CD4-positive, alpha-beta T cell treated with Interleukin-21 for 1 hour (primary cell): Measurements from ENCODE around the gene RNF144A.

Experiments
- DNase-seq: peaks from one replicate; pipeline ENCODE4 v3.0.0-alpha.2; 2020

Gene RNF144A

DNA sequence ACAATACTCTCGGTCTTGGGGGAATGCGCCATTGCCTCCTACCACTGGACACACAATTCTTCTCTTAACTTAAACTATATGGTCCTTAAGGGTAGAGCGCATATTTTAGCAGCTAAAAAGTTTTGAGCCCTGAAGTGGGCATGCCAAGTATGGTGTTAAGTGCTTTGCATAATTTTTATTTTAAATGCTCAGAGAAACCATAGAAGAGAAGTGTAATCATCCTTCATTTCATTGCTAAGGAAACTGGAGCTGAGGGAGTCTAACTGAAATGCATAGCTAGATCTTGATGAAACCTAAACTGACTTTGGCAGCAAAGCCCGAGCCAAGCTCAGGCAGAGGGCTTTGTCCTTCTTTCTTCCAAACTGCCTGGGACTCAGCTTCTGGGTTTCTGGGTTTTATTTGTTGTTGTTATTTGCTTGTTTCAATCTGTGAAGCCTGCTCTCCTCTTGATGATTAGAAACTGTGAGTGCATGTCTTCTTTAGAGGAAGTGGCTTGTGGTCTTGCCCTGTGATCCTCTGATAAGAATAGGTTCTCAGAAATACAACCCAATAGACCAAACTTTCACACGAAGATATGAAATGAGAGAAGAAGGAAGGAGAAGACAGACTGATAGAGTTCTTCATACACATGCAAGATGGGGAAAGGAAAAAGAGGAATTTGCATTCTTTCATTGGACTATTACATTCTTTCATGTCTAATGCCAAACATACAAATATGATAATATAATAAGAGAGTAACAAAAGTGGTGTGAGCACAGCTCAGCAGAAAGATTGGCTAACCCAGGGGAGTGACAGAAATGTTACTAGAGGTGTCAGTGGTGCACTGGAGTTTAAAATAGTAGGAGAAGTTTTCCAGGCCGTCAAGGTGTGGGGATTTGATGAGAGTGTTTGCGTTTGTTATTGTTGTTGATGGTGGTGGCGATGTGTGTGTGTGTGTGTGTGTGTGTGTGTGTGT is 7.5 kb upstream of the RNF144A start:
- DNase-seq, result peak; percentile 74

DNA sequence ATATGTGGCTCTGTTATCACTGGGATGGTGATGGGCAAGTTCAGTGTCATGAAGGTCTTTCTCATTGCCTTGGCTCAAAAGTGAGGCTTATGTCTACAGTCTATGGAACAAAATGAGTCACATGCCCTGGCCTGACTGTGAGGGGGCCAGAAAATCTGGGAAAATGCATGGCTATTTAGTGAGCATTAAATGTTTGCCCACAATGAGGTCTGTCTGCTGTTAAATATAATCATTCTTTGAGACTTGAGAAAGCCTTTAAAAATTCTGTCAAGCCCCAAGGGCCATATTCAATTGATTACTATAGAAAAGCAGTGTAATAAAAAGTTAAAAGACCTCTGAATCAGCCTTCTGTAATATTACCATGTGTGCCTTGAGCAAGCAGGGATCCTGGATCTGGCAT is 5.5 kb upstream of the RNF144A start:
- no peak for DNase-seq

DNA sequence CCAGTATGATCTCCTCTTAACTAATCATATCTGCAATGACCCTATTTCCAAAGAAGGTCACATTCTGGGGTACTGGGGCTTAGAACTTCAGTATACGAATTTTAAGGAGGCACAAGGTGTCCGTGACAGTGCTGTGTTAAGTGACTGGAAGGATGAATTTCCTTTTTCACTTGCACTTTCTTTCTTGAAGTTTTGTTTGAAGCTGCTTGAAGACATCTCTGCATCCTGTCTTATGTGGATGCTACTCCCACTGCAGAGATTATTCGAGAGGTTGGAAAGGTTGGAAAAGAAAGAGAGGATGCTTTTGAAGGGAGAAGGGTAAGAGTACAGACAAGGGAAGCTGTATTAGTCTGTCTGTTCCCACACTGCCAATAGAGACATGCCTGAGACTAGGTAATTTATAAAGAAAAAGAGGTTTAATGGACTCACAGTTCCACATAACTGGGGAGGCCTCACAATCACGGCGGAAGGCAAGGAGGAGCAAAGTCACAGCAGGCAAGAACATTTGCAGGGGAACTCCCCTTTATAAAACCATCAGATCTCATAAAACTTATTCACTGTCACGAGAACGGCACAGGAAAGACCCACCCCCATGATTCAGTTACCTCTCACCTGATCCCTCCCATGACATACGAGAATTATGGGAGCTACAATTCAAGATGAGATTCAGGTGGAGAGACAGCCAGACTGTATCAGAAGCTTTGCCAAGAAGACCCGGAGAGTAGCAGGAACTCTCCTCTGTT is 3.6 kb upstream of the RNF144A start:
- DNase-seq, result peak; percentile 49

DNA sequence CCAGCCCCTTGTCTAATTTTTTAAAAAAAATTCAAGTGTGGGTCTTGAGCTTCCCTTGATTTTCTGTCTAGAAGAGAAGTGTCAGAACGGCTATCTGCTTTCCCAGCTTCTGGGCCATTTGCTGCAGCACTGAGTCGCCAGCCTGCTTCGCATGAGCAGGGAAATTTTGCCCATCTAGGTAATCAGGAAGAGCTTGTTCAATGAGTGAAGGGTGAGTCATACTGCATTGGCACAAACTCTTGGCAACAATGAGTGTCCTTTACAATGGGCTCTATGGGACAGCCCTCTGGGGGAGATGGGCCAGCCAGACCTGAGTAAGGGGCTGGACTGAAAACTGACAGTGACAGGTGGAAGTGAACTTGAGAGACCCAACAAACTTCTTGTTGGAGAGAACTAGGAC is 2.4 kb upstream of the RNF144A start:
- no peak for DNase-seq

DNA sequence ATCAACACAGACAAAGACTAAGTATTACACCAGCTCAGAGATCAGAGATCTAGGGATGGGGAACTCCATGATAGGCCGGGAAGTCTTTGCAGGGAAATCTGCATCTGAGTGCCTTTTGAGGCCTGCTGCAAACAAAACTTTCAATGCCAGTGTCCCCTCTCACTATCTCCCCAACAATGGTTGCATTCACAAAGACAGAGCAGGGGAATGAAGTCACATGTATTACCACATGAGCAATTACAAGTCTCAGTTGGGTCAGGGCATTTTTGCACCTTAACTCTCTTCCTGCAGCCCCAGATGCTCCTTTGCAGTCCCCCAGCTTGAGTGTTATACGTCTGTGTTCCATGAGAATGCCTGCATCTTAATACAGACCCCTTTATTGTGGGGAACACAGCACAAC is 1.8 kb upstream of the RNF144A start:
- DNase-seq, result no peak

DNA sequence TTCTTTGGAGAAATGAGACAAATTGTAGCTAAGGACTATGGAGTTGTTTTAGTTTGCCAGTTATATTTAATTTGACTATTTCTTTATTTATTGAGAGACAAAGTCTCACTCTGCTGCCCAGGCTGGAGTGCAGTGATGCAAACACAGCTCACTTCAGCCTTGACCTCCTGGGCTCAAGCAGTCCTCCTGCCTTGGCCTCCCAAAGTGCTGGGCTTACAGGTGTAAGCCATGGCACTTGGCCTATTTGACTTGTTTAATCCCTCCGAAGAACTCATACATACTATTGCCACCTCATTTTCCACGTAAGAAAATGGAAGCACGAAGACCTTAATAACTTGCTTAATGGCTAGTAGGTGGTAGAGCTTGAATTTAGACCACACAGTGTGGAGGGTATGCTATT is 988 bp upstream of the RNF144A start:
- no peak for DNase-seq

DNA sequence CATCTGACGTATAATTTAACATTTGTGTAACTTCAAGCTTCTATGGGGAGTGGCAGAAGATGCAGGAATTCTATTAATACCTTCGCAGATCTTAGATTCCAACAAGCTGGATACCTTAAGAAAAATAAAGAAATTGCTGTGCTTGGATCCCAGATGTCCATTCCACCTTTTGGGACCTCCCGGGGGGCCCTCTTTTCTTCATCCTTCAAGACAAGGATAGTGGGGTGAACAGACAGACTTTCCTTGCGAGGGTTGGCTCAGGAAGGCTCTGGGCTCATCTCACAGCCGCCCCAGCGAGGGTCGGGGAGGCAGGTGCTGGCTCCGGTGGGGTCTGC is 509 bp upstream of the RNF144A start:
- no peak for DNase-seq

DNA sequence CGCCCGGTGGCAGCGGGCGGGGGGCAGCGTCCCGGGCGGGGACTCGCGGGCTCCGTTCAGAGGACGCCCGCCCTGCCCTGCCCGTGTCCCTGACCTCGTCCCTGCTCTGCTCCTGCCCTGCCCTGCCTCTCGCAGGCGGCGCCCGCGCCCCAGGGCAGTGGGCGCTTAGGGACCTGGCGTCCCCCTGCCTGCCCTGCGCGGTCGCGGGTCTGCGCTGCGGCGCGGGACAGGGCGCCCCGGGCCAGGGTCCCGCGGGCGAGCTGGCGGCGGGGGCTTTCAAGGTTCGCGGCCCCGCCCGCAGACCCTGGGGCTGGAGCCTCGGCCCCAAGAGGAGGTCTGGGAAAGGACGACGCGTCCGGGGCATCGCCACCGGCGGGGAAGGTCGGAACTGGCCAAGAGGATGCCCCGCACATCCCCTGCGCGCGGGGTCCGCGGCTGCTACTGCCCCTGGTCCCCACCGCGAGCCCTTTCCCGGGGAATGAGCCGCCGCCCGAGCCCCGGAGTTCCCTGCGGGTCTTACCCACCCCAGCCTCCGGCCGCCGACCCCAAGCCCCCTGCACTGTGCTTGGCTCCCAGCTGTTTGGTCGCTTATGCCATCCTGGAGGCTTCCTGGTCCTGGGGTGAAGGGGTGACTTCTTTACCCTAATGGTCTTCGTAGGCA is 679 bp downstream of the RNF144A start:
- DNase-seq, result no peak

DNA sequence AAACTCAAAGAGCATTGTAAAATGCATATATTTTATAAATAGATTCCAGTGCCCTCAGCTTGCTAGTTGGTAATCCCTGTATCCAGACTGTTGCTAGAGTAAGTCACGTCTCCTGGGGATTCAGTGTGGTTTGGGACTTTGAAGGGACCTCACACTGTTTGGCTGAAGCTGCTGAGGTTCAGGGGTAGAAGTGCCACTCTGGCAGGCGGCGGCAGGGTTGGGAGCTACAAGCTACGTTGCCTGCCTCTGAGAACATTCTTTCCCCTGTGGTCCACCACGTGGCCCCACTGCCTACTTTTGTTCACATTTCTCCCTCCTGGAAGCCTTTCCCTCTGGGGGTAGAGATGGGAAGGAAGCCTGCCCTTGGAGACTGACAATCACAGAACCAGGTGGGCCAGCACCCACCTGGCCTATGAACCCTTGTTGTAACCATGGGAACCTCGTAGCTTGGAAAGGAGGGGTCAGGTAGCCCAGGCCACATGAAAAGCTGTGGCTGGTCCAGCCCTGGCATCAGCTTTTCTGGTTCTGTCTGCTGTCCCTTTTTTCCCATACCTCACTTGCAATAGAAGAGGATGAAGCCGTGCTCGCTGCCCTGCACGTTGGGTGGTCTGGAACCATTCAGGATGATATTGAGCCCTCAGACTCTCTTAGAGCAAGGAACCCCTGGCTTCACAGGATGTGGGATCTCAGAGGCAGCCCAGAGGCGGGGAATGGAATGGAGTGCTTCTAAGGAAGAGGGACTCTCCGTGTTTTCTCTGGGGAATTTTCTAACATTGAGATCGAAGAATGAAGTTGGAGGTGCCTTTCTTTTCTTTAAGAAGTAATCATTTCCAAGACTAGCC is 2.9 kb downstream of the RNF144A start:
- no peak for DNase-seq

DNA sequence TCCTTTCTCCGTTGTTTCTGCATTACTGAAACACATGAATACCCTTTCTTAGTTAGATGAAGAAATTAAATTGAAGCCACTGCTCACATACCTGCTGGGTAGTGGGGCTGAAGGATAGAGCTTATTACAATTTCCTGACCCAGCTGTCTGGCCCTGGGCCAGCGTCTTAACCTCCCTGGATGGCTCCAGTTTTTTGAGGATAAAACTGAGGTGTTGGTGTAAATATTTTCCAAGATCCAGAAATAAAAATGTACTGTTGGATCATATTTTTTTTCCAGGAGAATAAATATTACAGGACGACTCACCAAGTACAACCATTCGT is 3.5 kb downstream of the RNF144A start:
- no peak for DNase-seq

DNA sequence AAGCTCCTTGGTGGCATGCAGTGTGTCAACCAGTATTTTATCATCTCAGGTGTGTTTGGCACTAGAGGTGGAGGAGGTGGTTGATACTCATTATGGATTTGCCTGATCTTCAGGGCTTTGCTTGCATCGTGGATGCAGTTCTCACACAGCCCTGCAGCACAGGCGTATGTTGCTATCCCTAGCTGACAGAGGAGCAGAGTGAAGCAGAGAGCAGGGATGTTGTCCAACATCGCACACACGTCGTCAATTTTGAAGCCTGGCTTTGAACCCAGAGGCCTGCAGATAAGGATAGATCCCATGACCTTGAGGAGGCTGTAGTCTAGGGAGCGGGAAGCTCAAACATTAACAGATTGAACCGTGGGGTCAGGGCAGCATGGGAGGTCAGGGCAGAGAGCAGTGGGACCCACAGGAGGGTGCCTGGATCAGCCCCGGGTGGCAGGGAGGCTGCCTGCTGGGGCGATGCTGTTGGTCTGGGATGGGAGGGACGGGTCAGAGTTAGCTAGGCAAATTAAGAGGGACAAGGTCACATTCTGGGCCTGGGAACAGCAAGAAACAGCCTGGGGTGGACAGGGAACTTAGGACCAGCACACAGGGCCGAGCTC is 4.2 kb downstream of the RNF144A start:
- DNase-seq, result no peak

DNA sequence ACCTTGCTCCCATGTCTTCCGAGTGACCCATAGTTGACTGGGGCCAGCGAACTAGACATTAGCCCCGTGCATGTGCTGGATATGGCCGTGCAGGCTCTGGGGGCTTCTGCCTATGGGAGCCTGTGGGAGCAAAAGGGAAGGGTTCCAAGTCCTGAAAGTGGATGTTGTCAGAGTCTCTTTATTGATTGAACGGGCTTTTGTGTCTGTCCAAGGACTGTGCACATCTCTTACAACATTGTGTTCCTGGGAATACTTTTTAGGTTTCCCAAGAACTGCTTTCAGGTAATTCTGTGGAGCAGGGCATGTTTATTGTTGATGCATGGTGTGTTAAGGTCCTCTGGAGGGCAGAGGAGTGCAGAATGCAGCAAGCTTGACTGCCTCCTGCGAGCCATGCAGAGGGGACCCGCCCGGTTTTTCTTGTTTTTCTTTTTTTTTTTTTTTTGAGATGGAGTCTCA is 5.0 kb downstream of the RNF144A start:
- no peak for DNase-seq

DNA sequence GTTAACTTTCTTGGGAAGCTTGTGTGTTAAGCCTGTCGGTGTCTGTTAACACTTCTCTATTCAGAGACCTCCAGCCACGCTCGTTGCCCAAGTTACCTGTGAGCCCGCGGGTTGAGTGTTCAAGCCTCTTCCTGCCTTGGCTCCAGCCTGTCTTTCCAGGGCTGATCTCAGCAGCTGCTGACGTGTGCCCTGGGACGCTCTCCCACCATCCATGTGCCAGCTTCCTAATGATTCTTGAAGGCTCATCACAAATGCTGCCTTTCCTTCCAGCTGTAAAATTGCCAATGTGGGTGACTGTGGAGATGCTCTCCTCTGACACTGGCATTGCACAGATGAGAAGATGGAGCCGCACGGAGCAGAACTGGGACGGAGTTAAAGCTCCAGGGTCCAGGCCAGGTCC is 6.1 kb downstream of the RNF144A start:
- no peak for DNase-seq

DNA sequence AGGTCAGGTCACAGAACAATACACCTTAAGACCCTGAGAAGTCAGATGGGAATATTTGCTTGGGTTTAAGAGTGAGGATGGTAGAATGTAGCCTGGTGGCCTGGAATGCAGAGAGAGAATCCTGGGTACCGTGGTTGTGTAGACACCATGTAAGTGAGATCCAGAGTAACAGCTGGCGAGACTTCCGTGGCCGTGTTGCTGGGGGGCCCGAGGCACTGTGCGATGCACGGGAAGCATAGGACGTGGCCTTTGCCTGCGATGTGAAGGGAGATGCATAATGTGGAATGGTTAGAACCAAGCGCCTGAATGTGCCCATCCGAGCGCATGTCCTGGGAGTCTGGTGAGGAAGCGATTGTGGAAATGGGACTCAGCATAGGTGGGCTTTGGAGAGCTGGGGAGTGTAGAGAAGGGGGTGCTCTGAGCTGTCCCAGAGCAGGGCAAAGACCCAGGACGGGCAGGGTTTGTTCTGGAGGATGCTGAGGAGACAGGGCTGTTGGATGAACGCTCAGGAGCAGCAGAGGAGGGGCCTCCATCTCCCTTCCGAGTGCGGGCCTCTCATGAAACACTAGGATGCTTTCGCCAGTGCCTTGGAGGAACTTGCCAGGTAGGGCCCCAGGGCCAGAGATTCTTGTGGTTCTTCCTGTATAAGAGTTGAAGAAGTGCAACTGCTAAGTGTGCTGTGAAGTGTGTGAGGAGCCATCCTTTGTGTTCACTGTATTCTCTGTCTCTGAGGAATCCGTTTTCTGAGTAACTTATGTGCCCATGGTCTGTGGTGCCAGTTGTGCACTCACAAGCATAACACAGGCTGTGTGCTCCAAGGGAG is 7.1 kb downstream of the RNF144A start:
- DNase-seq, result no peak

DNA sequence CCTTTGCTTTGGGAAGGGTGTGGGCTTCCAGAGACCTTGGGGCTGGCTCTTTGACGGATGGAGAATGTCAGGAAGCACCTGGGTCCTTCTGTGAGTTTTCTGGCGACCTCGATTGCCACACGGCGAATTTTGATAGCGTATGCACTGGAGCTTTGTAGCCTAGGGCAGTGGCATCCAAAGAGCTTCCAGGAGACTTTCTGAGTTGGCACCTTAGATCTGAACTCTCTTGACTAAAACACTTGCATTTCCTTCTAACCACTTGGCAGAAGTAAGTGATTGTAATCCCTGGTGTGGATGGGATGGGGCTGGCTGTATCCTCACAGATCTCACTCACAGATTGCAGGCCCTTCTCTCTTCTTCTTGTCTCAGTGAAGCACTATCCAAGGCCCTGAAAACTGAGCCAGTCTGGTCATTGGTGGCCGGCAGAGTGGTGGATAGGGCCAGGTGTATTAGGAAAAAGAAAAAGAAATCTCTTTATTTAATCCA is 7.8 kb downstream of the RNF144A start:
- no peak for DNase-seq

DNA sequence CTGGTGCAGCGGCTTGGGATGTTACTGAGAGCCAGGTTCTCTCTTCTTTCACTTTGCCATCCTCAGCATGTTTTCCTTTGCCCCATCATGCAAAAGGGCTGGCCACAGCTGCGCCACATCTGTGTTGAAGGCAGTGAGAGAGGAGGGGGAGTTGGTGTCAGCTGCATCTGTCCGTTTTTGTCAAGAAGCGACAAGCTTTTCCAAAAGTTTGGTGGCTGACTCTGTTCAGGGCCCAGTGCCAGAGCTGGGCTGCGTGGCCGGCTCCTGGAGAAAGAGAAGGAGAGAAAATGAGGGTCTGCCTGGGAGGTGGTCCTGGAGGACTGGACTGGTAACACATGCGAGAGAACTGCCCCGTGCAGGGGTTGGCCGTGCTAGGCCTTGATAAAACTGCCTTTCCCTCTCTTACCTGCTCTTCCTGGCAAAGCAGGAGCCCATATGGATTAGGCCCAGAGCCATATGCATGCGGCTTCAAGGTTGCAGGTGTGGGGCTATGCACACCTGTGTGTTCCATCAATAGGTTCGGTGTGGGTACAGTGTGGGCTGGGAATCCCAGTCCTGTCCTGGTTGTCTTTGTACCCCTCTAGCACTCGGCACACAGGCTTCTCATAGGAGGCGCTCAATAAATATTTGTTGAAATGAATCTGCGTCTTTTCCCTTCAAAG is 9.0 kb downstream of the RNF144A start:
- no peak for DNase-seq

DNA sequence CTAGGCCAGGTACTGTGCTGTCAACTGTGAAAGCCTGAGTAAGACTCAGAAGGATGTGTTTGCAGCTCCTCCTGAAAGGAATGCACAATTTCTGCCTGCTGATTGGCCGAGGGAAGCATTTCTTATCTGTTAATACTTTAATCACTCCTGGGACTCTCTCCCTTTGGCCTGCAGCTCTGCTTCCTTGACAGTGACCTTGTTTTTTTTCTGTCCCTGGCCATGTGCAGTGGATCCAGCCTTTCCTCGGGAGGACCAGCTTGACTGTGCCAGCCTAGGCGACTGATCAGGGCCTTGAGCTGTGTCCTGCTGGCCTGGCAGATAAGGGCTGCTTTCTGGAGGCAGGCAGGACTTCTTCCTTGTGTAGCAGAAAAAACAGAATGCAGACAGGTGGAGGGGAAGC is 10.0 kb downstream of the RNF144A start:
- no peak for DNase-seq

DNA sequence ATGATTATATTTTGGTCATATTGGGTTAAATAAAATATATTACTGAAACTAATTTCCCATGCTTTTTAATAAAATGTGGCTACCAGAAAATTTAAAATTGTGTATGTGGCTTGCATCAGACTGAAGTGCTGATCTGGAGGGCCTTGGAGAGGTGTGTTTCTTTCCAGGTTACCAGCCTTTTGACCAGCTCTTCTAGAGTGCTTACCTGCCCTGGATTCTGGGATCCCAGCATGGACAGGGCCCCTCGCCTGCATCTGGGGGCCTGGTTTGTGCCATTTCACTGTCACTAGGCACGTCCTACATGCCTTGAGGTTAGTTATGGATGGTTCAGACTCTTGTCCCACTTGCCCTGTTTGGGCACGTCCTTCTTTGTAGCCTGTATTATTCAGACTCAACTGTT is 10.5 kb downstream of the RNF144A start:
- no peak for DNase-seq

DNA sequence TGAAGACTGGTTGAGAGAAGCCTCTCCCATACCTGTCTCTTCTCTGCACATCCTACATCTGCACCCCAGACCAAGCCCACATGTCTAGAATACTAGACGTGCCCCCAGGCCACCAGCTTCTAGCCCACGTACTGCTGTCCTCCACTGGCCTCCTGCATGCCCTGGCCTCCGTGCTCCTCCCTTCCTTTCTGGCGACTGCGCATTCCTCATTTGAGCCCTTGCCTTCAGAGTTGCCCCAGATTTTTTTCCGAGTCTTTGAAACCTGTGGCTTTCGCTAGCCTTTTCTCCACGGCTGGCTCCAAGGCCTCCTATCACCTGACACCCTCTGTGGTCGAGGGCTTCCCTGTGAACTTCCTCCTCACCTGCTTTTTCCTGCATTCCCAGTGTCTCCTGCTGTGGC is 11.2 kb downstream of the RNF144A start:
- DNase-seq, result no peak

DNA sequence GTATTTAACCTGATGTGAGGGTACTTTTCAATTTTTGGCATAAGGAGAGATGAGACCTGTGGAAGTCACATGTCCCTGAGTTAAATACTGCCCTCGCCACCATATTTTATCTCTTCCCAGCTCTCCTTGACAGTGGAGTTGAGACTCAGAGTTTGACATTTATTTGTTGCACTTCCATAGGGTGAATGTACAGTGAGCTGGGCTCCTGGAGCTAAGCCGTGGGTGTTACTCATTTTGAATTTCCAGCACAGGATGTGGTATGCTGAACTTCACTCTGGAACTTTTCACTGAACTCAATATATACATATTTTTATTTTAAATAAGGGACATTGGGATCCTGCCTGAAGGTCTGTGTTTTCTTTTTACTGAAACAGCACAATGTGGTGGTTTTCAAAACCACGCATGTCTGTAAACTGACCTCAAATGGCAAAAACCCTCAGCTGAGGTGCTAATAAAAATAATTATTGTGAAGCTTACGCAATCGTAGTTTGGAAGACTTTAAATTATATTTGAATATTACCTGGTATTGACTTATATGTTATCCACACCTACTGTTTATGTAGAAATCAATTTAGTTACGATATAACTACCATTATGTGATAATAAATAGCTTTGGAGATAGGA is 12.1 kb downstream of the RNF144A start:
- no peak for DNase-seq
